ENCODE results near the gene ANKRD23.
A peak's percentile ranks its signal among the peaks of the same experiment; 100 is the strongest.

The ANKRD23 gene

Small RNA genes lying within 50 kb of the gene (small RNA-seq; reads per million reads assigned to genes)
- 33.5 reads per million, percentile 89 among the genes with 10 or more reads in this experiment for gene MIR3127 (ENCODE audit: insufficient read depth)

Data from neuronal stem cell (in vitro differentiated cells).